Parathyroid adenoma (tissue), 2 donors: ENCODE data around the gene THAP2.

Source experiments
- H2AFZ ChIP-seq: fragments of 300-600 bp; sonication (generic); one replicate; pipeline ENCODE4 v1.7.0; 2017; ENCODE audit warnings: antibody characterized with exemption, mild to moderate bottlenecking
- H3K27ac ChIP-seq: fragments of 300-600 bp; sonication (generic); one replicate; pipeline ENCODE4 v1.7.0; 2017
- H3K27me3 ChIP-seq: fragments of 300-600 bp; sonication (generic); one replicate; pipeline ENCODE4 v1.7.0; 2017; ENCODE audit warnings: low read length; ENCODE audit not compliant: control insufficient read depth, insufficient read depth
- H3K36me3 ChIP-seq: fragments of 300-600 bp; sonication (generic); one replicate; pipeline ENCODE4 v1.7.0; 2017; ENCODE audit warnings: low read length; ENCODE audit not compliant: control insufficient read depth, insufficient read depth
- H3K4me1 ChIP-seq: fragments of 300-600 bp; sonication (generic); one replicate; pipeline ENCODE4 v1.7.0; 2017; ENCODE audit warnings: control low read depth
- H3K4me2 ChIP-seq: fragments of 300-600 bp; sonication (generic); one replicate; pipeline ENCODE4 v1.7.0; 2017; ENCODE audit warnings: low read length
- H3K4me3 ChIP-seq: fragments of 300-600 bp; sonication (generic); one replicate; pipeline ENCODE4 v1.7.0; 2017; ENCODE audit warnings: low read depth, low read length
- H3K79me2 ChIP-seq: fragments of 300-600 bp; sonication (generic); one replicate; pipeline ENCODE4 v1.7.0; 2017; ENCODE audit warnings: control low read depth
- H3K9ac ChIP-seq: fragments of 300-600 bp; sonication (generic); one replicate; pipeline ENCODE4 v1.7.0; 2017; ENCODE audit warnings: mild to moderate bottlenecking
- H3K9me3 ChIP-seq: fragments of 300-600 bp; sonication (generic); one replicate; pipeline ENCODE4 v1.7.0; 2017; ENCODE audit warnings: low read length; ENCODE audit not compliant: control insufficient read depth
- CTCF ChIP-seq: fragments of 300-600 bp; sonication (generic); IDR thresholded peaks from one replicate; pipeline ENCODE4 v1.7.0; 2017; ENCODE audit warnings: antibody characterized with exemption, mild to moderate bottlenecking
- donor health status: primary hyperparathyroidism.

The THAP2 gene

GRCh38 chr12:71662849-71663560, 1.1 kb upstream of the THAP2 start:
- Histone ChIP-seq H3K36me3 (no peaks in the 10 kb centered on the region), H3K4me1 (peaks cover 15% of the 10 kb centered on the region), H3K27ac (peak overlapping the region; percentile 87), H3K27me3 (no peaks in the 10 kb centered on the region), H3K4me3 (peak overlapping the region; percentile 92), H3K4me2 (peak overlapping the region; percentile 78), H3K9me3 (no peaks in the 10 kb centered on the region), H2AFZ (peak overlapping the region; percentile 82), H3K9ac (peak overlapping the region; percentile 75), H3K79me2 (peaks cover 12% of the 10 kb centered on the region)
- TF ChIP-seq CTCF = no peak

- H3K36me3 ChIP-seq = no peaks in the 10 kb centered on the region
- H2AFZ ChIP-seq = peak overlapping the region; percentile 82
- no peak for TF ChIP-seq CTCF
- peak overlapping the region; percentile 78 for H3K4me2 ChIP-seq
- peaks cover 15% of the 10 kb centered on the region for H3K4me1 ChIP-seq
- H3K79me2 ChIP-seq = peaks cover 12% of the 10 kb centered on the region
- H3K4me3 ChIP-seq = peak overlapping the region; percentile 92
- H3K27ac ChIP-seq = peak overlapping the region; percentile 87
- H3K9me3 ChIP-seq = no peaks in the 10 kb centered on the region
- no peaks in the 10 kb centered on the region for H3K27me3 ChIP-seq
- no peak overlapping the region for H3K9ac ChIP-seq
Observed at GRCh38 chr12:71664411-71665089, 449 bp downstream of the THAP2 start.

GRCh38 chr12:71665090-71665463, 976 bp downstream of the THAP2 start:
- peaks cover 12% of the 10 kb centered on the region for H3K79me2 ChIP-seq
- H3K4me2 ChIP-seq = peak overlapping the region; percentile 78
- H3K27ac ChIP-seq = peak overlapping the region; percentile 87
- TF ChIP-seq CTCF = no peak
- peak overlapping the region; percentile 92 for H3K4me3 ChIP-seq
- H2AFZ ChIP-seq = peak overlapping the region; percentile 82
- no peaks in the 10 kb centered on the region for H3K27me3 ChIP-seq
- H3K4me1 ChIP-seq = peaks cover 15% of the 10 kb centered on the region
- no peaks in the 10 kb centered on the region for H3K36me3 ChIP-seq
- H3K9ac ChIP-seq = peak overlapping the region; percentile 22
- H3K9me3 ChIP-seq = no peaks in the 10 kb centered on the region

GRCh38 chr12:71666259-71666658, 2.2 kb downstream of the THAP2 start:
- Histone ChIP-seq H2AFZ (no peak overlapping the region), H3K4me1 (peaks cover 15% of the 10 kb centered on the region), H3K9ac (no peak overlapping the region), H3K27ac (no peak overlapping the region), H3K36me3 (no peaks in the 10 kb centered on the region), H3K4me3 (no peak overlapping the region), H3K4me2 (no peak overlapping the region), H3K9me3 (no peaks in the 10 kb centered on the region), H3K79me2 (peaks cover 12% of the 10 kb centered on the region), H3K27me3 (no peaks in the 10 kb centered on the region)
- TF ChIP-seq CTCF = no peak
